Measurements from ENCODE around the gene MRPS23.

MRPS23 gene

GRCh38 chr17:57810721-57811637 lies 38.9 kb downstream of the MRPS23 start (continued):
- TF ChIP-seq PRDM6 (tag by site-specific recombination; IDR thresholded peaks at IDR 0.05) (peak; percentile 96), ZNF792 (tag by site-specific recombination; IDR thresholded peaks at IDR 0.05) (no peak), EGR2 (tag by site-specific recombination; IDR thresholded peaks at IDR 0.05; ENCODE audit: low read depth) (no peak), ZNF239 (tag by site-specific recombination; IDR thresholded peaks at IDR 0.05) (no peak), BCL11B (tag by site-specific recombination; IDR thresholded peaks at IDR 0.05; ENCODE audit: low read depth) (peak; percentile 88), ZNF76 (tag by site-specific recombination; IDR thresholded peaks at IDR 0.05; ENCODE audit: borderline replicate concordance, low read depth) (no peak; the same call in 1 of the 2 replicates), ZNF394 (tag by site-specific recombination; IDR thresholded peaks at IDR 0.05; ENCODE audit: borderline replicate concordance) (peak; percentile 54; the same call in 1 of the 2 replicates), ZNF549 (tag by site-specific recombination; IDR thresholded peaks at IDR 0.05) (no peak), ZEB2 (tag by site-specific recombination; IDR thresholded peaks at IDR 0.05) (peak; percentile 95), ZNF621 (tag by site-specific recombination; IDR thresholded peaks at IDR 0.05) (no peak), PRDM4 (tag by site-specific recombination; IDR thresholded peaks at IDR 0.05) (peak; percentile 82), ZNF629 (tag by site-specific recombination; IDR thresholded peaks at IDR 0.05) (peak; percentile 92), ZNF626 (tag by site-specific recombination; IDR thresholded peaks at IDR 0.05) (no peak), ZNF157 (tag by site-specific recombination; IDR thresholded peaks at IDR 0.05) (no peak), ZSCAN30 (tag by site-specific recombination; IDR thresholded peaks at IDR 0.05) (peak; percentile 14; the same call in 1 of the 2 replicates), ZNF266 (tag by site-specific recombination; IDR thresholded peaks at IDR 0.05; ENCODE audit: low read depth) (no peak), ZBTB21 (tag by site-specific recombination; IDR thresholded peaks at IDR 0.05) (peak; percentile 39; the same call in 1 of the 2 replicates), ZNF544 (tag by site-specific recombination; IDR thresholded peaks at IDR 0.05) (no peak), HOXC10 (CRISPR knock-in tag; IDR thresholded peaks at IDR 0.05) (no peak), ZNF623 (tag by site-specific recombination; IDR thresholded peaks at IDR 0.05) (no peak), ZNF24 (tag by site-specific recombination; IDR thresholded peaks at IDR 0.05) (peak; percentile 90)
- TF ChIP-seq, protein P1, sequence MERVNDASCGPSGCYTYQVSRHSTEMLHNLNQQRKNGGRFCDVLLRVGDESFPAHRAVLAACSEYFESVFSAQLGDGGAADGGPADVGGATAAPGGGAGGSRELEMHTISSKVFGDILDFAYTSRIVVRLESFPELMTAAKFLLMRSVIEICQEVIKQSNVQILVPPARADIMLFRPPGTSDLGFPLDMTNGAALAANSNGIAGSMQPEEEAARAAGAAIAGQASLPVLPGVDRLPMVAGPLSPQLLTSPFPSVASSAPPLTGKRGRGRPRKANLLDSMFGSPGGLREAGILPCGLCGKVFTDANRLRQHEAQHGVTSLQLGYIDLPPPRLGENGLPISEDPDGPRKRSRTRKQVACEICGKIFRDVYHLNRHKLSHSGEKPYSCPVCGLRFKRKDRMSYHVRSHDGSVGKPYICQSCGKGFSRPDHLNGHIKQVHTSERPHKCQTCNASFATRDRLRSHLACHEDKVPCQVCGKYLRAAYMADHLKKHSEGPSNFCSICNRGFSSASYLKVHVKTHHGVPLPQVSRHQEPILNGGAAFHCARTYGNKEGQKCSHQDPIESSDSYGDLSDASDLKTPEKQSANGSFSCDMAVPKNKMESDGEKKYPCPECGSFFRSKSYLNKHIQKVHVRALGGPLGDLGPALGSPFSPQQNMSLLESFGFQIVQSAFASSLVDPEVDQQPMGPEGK (tag by site-specific recombination; IDR thresholded peaks at IDR 0.05), result peak; percentile 71
- TF ChIP-seq, protein P2, sequence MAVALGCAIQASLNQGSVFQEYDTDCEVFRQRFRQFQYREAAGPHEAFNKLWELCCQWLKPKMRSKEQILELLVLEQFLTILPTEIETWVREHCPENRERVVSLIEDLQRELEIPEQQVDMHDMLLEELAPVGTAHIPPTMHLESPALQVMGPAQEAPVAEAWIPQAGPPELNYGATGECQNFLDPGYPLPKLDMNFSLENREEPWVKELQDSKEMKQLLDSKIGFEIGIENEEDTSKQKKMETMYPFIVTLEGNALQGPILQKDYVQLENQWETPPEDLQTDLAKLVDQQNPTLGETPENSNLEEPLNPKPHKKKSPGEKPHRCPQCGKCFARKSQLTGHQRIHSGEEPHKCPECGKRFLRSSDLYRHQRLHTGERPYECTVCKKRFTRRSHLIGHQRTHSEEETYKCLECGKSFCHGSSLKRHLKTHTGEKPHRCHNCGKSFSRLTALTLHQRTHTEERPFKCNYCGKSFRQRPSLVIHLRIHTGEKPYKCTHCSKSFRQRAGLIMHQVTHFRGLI (tag by site-specific recombination; IDR thresholded peaks at IDR 0.05), result no peak
- TF ChIP-seq, protein P3, sequence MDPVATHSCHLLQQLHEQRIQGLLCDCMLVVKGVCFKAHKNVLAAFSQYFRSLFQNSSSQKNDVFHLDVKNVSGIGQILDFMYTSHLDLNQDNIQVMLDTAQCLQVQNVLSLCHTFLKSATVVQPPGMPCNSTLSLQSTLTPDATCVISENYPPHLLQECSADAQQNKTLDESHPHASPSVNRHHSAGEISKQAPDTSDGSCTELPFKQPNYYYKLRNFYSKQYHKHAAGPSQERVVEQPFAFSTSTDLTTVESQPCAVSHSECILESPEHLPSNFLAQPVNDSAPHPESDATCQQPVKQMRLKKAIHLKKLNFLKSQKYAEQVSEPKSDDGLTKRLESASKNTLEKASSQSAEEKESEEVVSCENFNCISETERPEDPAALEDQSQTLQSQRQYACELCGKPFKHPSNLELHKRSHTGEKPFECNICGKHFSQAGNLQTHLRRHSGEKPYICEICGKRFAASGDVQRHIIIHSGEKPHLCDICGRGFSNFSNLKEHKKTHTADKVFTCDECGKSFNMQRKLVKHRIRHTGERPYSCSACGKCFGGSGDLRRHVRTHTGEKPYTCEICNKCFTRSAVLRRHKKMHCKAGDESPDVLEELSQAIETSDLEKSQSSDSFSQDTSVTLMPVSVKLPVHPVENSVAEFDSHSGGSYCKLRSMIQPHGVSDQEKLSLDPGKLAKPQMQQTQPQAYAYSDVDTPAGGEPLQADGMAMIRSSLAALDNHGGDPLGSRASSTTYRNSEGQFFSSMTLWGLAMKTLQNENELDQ (tag by site-specific recombination; IDR thresholded peaks at IDR 0.05; ENCODE audit: low read depth), result no peak
- TF ChIP-seq, protein P4, sequence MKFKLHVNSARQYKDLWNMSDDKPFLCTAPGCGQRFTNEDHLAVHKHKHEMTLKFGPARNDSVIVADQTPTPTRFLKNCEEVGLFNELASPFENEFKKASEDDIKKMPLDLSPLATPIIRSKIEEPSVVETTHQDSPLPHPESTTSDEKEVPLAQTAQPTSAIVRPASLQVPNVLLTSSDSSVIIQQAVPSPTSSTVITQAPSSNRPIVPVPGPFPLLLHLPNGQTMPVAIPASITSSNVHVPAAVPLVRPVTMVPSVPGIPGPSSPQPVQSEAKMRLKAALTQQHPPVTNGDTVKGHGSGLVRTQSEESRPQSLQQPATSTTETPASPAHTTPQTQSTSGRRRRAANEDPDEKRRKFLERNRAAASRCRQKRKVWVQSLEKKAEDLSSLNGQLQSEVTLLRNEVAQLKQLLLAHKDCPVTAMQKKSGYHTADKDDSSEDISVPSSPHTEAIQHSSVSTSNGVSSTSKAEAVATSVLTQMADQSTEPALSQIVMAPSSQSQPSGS (tag by site-specific recombination; IDR thresholded peaks at IDR 0.05; ENCODE audit: low read depth), result no peak; the same call in 1 of the 2 replicates
- TF ChIP-seq, protein P5, sequence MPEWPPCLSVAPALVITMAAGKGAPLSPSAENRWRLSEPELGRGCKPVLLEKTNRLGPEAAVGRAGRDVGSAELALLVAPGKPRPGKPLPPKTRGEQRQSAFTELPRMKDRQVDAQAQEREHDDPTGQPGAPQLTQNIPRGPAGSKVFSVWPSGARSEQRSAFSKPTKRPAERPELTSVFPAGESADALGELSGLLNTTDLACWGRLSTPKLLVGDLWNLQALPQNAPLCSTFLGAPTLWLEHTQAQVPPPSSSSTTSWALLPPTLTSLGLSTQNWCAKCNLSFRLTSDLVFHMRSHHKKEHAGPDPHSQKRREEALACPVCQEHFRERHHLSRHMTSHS (tag by site-specific recombination; IDR thresholded peaks at IDR 0.05), result peak; percentile 17; the same call in 1 of the 2 replicates
